D721Med (cell line): ENCODE measurements around the gene LMF1.

Source experiments
- DNase-seq: peaks from one replicate; pipeline ENCODE4 v3.0.0; 2011; ENCODE audit warnings: low spot score; ENCODE audit not compliant: insufficient read length
- FAIRE-seq: peaks from 2 replicates; lab custom pipeline; 2011; peaks lifted over from hg19 to GRCh38; lab: Jason Lieb, UNC
- CTCF ChIP-seq: IDR thresholded peaks from 2 replicates; pipeline ENCODE4 v1.5.1; 2012; ENCODE audit warnings: mild to moderate bottlenecking, control low read depth; ENCODE audit not compliant: insufficient read depth; ENCODE audit errors: missing control alignments

The LMF1 gene

GRCh38 chr16:917591-918061 is 53.2 kb downstream of the LMF1 start:
- DNase-seq (no peak), FAIRE-seq (no peak)
- no peak for TF ChIP-seq CTCF

- TF ChIP-seq CTCF = no peak
- DNase-seq (no peak), FAIRE-seq (no peak)
Measured at GRCh38 chr16:916035-916799, 54.6 kb downstream of the LMF1 start.

DNA sequence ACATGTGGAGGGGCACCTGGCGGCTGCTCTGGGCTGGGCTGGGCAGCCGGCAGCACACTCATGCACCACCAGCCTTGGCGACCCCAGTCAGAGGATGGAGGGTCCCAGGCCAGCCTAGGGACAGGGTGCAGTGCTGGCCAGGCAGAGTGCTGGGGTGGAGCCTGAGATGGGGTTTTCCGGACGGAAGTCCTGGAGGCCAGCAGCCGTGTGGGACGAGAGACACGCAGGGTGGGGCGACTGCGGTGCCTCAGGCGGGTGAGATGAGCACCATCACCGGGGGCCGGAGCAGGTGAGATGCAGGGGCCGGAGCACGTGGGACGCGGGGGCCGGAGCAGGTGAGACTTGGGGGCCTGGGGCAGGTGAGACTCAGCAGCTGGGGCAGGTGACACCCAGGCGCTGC is 55.2 kb downstream of the LMF1 start:
- FAIRE-seq (no peak), DNase-seq (no peak)
- TF ChIP-seq CTCF = no peak

- DNase-seq (no peak), FAIRE-seq (no peak)
- no peak for TF ChIP-seq CTCF
Measured at GRCh38 chr16:914440-914839, 56.3 kb downstream of the LMF1 start.

- DNase-seq (no peak), FAIRE-seq (no peak)
- no peak for TF ChIP-seq CTCF
Measured at GRCh38 chr16:913817-914439, 56.9 kb downstream of the LMF1 start.

- DNase-seq (no peak), FAIRE-seq (no peak)
- no peak for TF ChIP-seq CTCF
Measured at GRCh38 chr16:912684-913613, 57.8 kb downstream of the LMF1 start.
